H9 (cell line): ENCODE measurements around the gene KIZ. TPM values are rescaled to one million over a fixed set of nuclear protein-coding genes. Genes with fewer than 3 reads are reported as not detected.

ENCODE experiments used
- DNase-seq: peaks from one replicate; pipeline ENCODE4 v3.0.0-alpha.2; 2017
- H2AFZ ChIP-seq: one replicate; pipeline ENCODE4 v1.6.1; 2013; ENCODE audit warnings: mild to moderate bottlenecking, low read length, control low read depth, moderate library complexity
- H2AK5ac ChIP-seq: 2 replicates; pipeline ENCODE4 v1.6.1; 2013; ENCODE audit warnings: low read length, control low read depth, mixed read lengths; ENCODE audit not compliant: insufficient read length
- H2BK120ac ChIP-seq: one replicate; pipeline ENCODE4 v1.6.1; 2013; ENCODE audit warnings: low read depth, mild to moderate bottlenecking, low read length, control low read depth, inconsistent platforms; ENCODE audit not compliant: poor library complexity, severe bottlenecking
- H2BK12ac ChIP-seq: 2 replicates; pipeline ENCODE4 v1.6.1; 2013; ENCODE audit warnings: low read length, control low read depth, mixed read lengths, low read depth; ENCODE audit not compliant: insufficient read length
- H2BK15ac ChIP-seq: 2 replicates; pipeline ENCODE4 v1.6.1; 2013; ENCODE audit warnings: low read depth, low read length, control low read depth
- H2BK20ac ChIP-seq: one replicate; pipeline ENCODE4 v1.6.1; 2013; ENCODE audit warnings: low read depth, mild to moderate bottlenecking, low read length, control low read depth, inconsistent platforms; ENCODE audit not compliant: poor library complexity, severe bottlenecking
- H2BK5ac ChIP-seq: 2 replicates; pipeline ENCODE4 v1.6.1; 2013; ENCODE audit warnings: low read length, control low read depth, mixed read lengths; ENCODE audit not compliant: insufficient read length
- H3K14ac ChIP-seq: 2 replicates; pipeline ENCODE4 v1.6.1; 2013; ENCODE audit warnings: low read length, control low read depth; ENCODE audit not compliant: insufficient read depth
- H3K18ac ChIP-seq: 2 replicates; pipeline ENCODE4 v1.6.1; 2013; ENCODE audit warnings: low read depth, mild to moderate bottlenecking, mixed read lengths, low read length, control low read depth; ENCODE audit not compliant: insufficient read length
- H3K23ac ChIP-seq: 2 replicates; pipeline ENCODE4 v1.6.1; 2013; ENCODE audit warnings: low read length, control low read depth, mixed read lengths, low read depth; ENCODE audit not compliant: insufficient read length
- H3K23me2 ChIP-seq: 2 replicates; pipeline ENCODE4 v1.6.1; 2013; ENCODE audit warnings: low read depth, mild to moderate bottlenecking, mixed read lengths, low read length, control low read depth; ENCODE audit not compliant: insufficient read length, poor library complexity, severe bottlenecking
- H3K27ac ChIP-seq: 2 replicates; pipeline ENCODE4 v1.5.1; 2013; ENCODE audit warnings: low read length, control low read depth, mixed read lengths, low read depth; ENCODE audit not compliant: insufficient read length
- H3K27me3 ChIP-seq: 2 replicates; pipeline ENCODE4 v1.6.1; 2013; ENCODE audit warnings: low read length, control low read depth, inconsistent platforms; ENCODE audit not compliant: insufficient read depth
- H3K4ac ChIP-seq: 2 replicates; pipeline ENCODE4 v1.6.1; 2013; ENCODE audit warnings: low read depth, mild to moderate bottlenecking, control low read depth, inconsistent platforms, low read length, moderate library complexity
- H3K4me1 ChIP-seq: 2 replicates; pipeline ENCODE4 v1.6.1; 2013; ENCODE audit warnings: low read length, control low read depth, inconsistent platforms; ENCODE audit not compliant: insufficient read depth
- H3K4me2 ChIP-seq: 2 replicates; pipeline ENCODE4 v1.6.1; 2013; ENCODE audit warnings: low read length, control low read depth, mixed read lengths; ENCODE audit not compliant: insufficient read length, insufficient read depth
- H3K56ac ChIP-seq: 2 replicates; pipeline ENCODE4 v1.6.1; 2013; ENCODE audit warnings: low read depth, mild to moderate bottlenecking, mixed read lengths, low read length, control low read depth; ENCODE audit not compliant: insufficient read length
- H3K79me1 ChIP-seq: 2 replicates; pipeline ENCODE4 v1.6.1; 2013; ENCODE audit warnings: low read depth, mild to moderate bottlenecking, moderate library complexity, low read length, control low read depth, inconsistent platforms; ENCODE audit not compliant: insufficient read depth, poor library complexity, severe bottlenecking
- H3K79me2 ChIP-seq: 2 replicates; pipeline ENCODE4 v1.6.1; 2013; ENCODE audit warnings: low read length, control low read depth, inconsistent platforms; ENCODE audit not compliant: insufficient read depth
- H3K9ac ChIP-seq: 2 replicates; pipeline ENCODE4 v1.6.1; 2013; ENCODE audit warnings: low read length, control low read depth, mixed read lengths; ENCODE audit not compliant: insufficient read length; ENCODE audit errors: extremely low read depth
- H3K9me3 ChIP-seq: one replicate; pipeline ENCODE4 v1.6.1; 2013; ENCODE audit warnings: low read depth, low read length, inconsistent platforms; ENCODE audit not compliant: control insufficient read depth
- H3T11ph ChIP-seq: one replicate; pipeline ENCODE4 v1.6.1; 2013; ENCODE audit warnings: mild to moderate bottlenecking, low read length, control low read depth, inconsistent platforms
- H4K20me1 ChIP-seq: one replicate; pipeline ENCODE4 v1.6.1; 2013; ENCODE audit not compliant: control insufficient read depth, insufficient read length, insufficient read depth
- H4K5ac ChIP-seq: 2 replicates; pipeline ENCODE4 v1.6.1; 2013; ENCODE audit warnings: low read depth, mild to moderate bottlenecking, mixed read lengths, low read length, control low read depth; ENCODE audit not compliant: insufficient read length
- H4K8ac ChIP-seq: replicated peaks from 2 replicates; pipeline ENCODE4 v1.6.1; 2013; ENCODE audit warnings: low read length, control low read depth, mixed read lengths, low read depth; ENCODE audit not compliant: insufficient read length
- H4K91ac ChIP-seq: 2 replicates; pipeline ENCODE4 v1.6.1; 2013; ENCODE audit warnings: low read depth, mild to moderate bottlenecking, moderate library complexity, mixed read lengths, low read length, control low read depth; ENCODE audit not compliant: insufficient read length
- H3K27ac Mint-ChIP-seq, 3 experiments: 2 replicates in 2 of 3; 3 replicates in 1 of 3; pipeline ENCODE4 v1.8.0; 2020 to 2021; ENCODE audit warnings: mixed read lengths in 3 of 3, mild to moderate bottlenecking in 1 of 3, moderate library complexity in 1 of 3
- H3K27me3 Mint-ChIP-seq: 2 replicates; pipeline ENCODE4 v1.8.0; 2021; ENCODE audit warnings: low read depth, mild to moderate bottlenecking, moderate library complexity, mixed read lengths
- H3K36me3 Mint-ChIP-seq, 3 experiments: 2 replicates in 2 of 3; 3 replicates in 1 of 3; pipeline ENCODE4 v1.8.0; 2020 to 2021; ENCODE audit warnings: low read depth in 3 of 3, mixed read lengths in 3 of 3; ENCODE audit not compliant: insufficient read depth in 1 of 3
- H3K4me1 Mint-ChIP-seq, 2 experiments: 2 replicates each; pipeline ENCODE4 v1.8.0; 2020; ENCODE audit warnings: mixed read lengths in 2 of 2
- H3K4me3 Mint-ChIP-seq, 2 experiments: 2 replicates in 1 of 2; 3 replicates in 1 of 2; pipeline ENCODE4 v1.8.0; 2020 to 2021; ENCODE audit warnings: mild to moderate bottlenecking in 2 of 2, mixed read lengths in 2 of 2, moderate library complexity in 1 of 2
- H3K9me3 Mint-ChIP-seq, 2 experiments: 2 replicates in 1 of 2; 3 replicates in 1 of 2; pipeline ENCODE4 v1.8.0; 2020; ENCODE audit warnings: mild to moderate bottlenecking in 2 of 2, mixed read lengths in 2 of 2, moderate library complexity in 1 of 2
- WGBS: extraction: QIAGEN DNeasy Blood & Tissue Kit; methylation state at CpG from one replicate; pipeline ENCODE4 v1.1.7; 2013; ENCODE audit warnings: missing lambda C conversion rate, low lambda C conversion rate, mixed read lengths; ENCODE audit not compliant: insufficient read length; ENCODE audit errors: extremely low coverage; 5-methylcytosine and 5-hydroxymethylcytosine counted together
- total RNA-seq: library from RNA; stranded (reverse); gene quantifications from 2 replicates; pipeline ENCODE4 v1.2.1, GENCODE V29; 2021
- TF ChIP-seq, protein P1 (sequence below): fragments of 200-600 bp; sonication (generic); conservative IDR thresholded peaks from 3 replicates; pipeline ENCODE4 v1.8.0; 2021; ENCODE audit warnings: antibody characterized with exemption, mild to moderate bottlenecking

The KIZ gene
- total RNA-seq, 1 experiment from 2014 or later, result 29.3 TPM

DNA sequence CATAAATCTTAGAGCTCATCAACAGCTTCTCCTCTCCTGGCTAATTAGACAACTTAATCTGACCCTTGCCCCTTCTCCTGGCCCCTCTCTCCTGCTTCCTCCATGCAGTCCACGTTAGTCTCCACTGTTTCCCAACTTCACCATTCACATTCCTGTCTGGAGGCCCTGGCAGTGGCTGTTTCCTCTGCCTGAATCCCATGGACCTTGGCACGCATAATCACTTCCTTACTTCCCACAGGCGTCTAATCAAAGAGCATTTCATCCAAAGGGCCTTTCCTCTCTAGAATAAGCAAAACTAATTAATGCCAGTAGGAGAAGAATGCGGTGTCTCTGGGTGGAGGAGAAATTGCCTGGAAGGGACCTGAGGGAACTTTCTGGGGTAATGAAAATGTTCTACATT, 160.9 kb downstream of the KIZ start:
- Histone ChIP-seq H2BK15ac (no peak overlapping the region), H3K9ac (no peak overlapping the region), H2BK12ac (no peak overlapping the region), H3T11ph (no peak overlapping the region), H3K18ac (no peak overlapping the region), H2BK20ac (no peak overlapping the region), H3K79me2 (no peaks in the 10 kb centered on the region), H3K23me2 (no peaks in the 10 kb centered on the region), H4K5ac (no peak overlapping the region), H2AK5ac (no peak overlapping the region), H4K91ac (no peak overlapping the region), H3K27me3 (no peaks in the 10 kb centered on the region), H3K4me2 (no peak overlapping the region), H3K4ac (no peak overlapping the region), H3K79me1 (no peaks in the 10 kb centered on the region), H4K8ac (no peak overlapping the region), H2BK120ac (no peak overlapping the region), H3K23ac (no peak overlapping the region), H3K9me3 (no peaks in the 10 kb centered on the region), H4K20me1 (no peaks in the 10 kb centered on the region), H3K56ac (no peak overlapping the region), H3K4me1 (no peaks in the 10 kb centered on the region), H2AFZ (no peak overlapping the region), H3K27ac (no peak overlapping the region), H3K14ac (no peak overlapping the region), H2BK5ac (no peak overlapping the region)
- TF ChIP-seq, protein P1, sequence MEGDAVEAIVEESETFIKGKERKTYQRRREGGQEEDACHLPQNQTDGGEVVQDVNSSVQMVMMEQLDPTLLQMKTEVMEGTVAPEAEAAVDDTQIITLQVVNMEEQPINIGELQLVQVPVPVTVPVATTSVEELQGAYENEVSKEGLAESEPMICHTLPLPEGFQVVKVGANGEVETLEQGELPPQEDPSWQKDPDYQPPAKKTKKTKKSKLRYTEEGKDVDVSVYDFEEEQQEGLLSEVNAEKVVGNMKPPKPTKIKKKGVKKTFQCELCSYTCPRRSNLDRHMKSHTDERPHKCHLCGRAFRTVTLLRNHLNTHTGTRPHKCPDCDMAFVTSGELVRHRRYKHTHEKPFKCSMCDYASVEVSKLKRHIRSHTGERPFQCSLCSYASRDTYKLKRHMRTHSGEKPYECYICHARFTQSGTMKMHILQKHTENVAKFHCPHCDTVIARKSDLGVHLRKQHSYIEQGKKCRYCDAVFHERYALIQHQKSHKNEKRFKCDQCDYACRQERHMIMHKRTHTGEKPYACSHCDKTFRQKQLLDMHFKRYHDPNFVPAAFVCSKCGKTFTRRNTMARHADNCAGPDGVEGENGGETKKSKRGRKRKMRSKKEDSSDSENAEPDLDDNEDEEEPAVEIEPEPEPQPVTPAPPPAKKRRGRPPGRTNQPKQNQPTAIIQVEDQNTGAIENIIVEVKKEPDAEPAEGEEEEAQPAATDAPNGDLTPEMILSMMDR, result no peak
- Mint-ChIP-seq H3K36me3 (no peaks in the 10 kb centered on the region; a peak in 1 of 7 replicates), H3K4me3 (no peak overlapping the region), H3K27ac (no peak overlapping the region), H3K27me3 (peaks cover 3% of the 10 kb centered on the region), H3K9me3 (peaks cover 0 to 3% of the 10 kb centered on the region in 2 experiments; a peak in 2 of 5 replicates), H3K4me1 (peaks cover 0 to 7% of the 10 kb centered on the region in 2 experiments; a peak in 1 of 4 replicates)
- no CpG with 5 or more reads among the region's 4 CpGs for WGBS
- DNase-seq, result no peak
